ENCODE measurements around the gene SPATA24. TPM values are rescaled to one million over a fixed set of nuclear protein-coding genes. Genes with fewer than 3 reads are reported as not detected.
A peak's percentile ranks its signal among the peaks of the same experiment; 100 is the strongest.

SPATA24 gene
- total RNA-seq, 2 experiments from 2014 or later = 4.6 to 5.9 TPM

DNA sequence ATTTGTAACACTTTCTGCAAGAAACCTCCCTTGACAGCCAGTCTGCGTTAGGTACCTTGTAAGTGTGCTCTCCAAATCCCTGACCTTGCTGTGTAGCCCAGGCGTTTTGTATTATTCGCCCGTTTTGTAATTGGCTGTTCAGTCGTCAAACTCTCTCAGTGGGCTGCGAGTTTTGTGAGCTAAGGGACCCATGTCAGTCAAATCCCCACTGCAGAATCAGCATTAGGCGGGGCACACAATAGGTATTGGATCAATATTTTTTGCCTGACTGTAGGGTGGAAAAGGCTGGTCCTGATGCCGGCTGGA is 34.8 kb upstream of the SPATA24 start:
- Mint-ChIP-seq H3K4me3 (peak overlapping the region; percentile 94), H3K4me1 (peaks cover 49% of the 10 kb centered on the region), H3K27ac (peak overlapping the region; percentile 99), H3K27me3 (no peaks in the 10 kb centered on the region), H3K9me3 (ENCODE audit: low read depth) (no peaks in the 10 kb centered on the region), H3K36me3 (ENCODE audit: low read depth) (peaks cover 15% of the 10 kb centered on the region)
- ChIA-PET CTCF (interaction anchor here (0.6 to 3.8 kb wide), 11 partner anchors 8 to 120 kb away, joined by 3 to 21 read pairs (median 4); partner anchors contain the start of gene STING1), POLR2A (interaction anchor here (0.6 to 1.7 kb wide), 11 partner anchors 9 to 127 kb away, joined by 3 to 22 read pairs (median 5); partner anchors contain the start of genes PAIP2 and STING1)
- no peak for DNase-seq
- no peak for ATAC-seq
- intact Hi-C loops (cut with DNase I, micrococcal nuclease) = loop anchor here (1.0 to 5.0 kb wide), 13 partner anchors 9 to 669 kb away; partner anchors contain the start of genes STING1 (in 2 of the 2), SPATA24 (in 1 of the 2) and UBE2D2 (in 1 of the 2)

DNA sequence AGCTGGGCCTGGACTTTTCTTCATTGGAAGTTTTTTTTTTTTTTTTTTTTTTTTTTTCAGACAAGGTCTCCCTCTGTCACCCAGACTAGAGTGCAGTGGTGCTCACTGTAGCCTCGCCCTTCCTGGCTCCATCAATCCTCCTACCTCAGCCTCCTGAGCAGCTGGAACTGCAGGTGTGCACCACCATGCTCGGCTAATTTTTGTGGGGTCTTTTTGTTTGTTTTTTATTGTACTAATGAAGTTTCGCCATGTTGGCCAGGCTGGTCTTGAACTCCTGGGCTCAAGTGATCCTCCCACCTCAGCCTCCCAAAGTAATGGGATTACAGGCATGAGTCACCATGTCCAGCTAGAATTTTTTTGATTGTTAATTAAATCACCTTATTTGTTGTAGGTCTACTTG is 31.8 kb upstream of the SPATA24 start:
- H3K4me1 Mint-ChIP-seq = peaks cover 38% of the 10 kb centered on the region

DNA sequence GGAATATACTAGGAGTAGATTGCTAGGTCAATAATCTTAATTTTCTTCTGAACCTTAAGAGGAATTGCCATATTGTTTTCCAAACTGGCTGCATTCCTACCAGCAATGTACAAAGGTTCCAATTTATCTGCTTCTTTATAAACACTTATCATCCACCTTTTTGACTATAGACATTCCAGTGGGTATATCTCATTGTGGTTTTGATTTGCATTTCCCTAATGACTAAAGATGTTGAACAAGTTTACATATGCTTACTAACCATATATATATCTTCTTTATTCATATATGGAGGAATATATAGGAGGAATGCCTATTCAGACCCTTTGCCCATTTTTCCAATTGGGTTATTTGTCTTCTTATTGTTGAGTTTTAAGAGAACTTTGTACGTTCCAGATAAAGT is 27.8 kb upstream of the SPATA24 start:
- Mint-ChIP-seq H3K4me1 (peaks cover 15% of the 10 kb centered on the region), H3K27me3 (no peaks in the 10 kb centered on the region), H3K4me3 (no peak overlapping the region), H3K27ac (no peak overlapping the region), H3K36me3 (ENCODE audit: low read depth) (peaks cover 20% of the 10 kb centered on the region), H3K9me3 (ENCODE audit: low read depth) (no peaks in the 10 kb centered on the region)
- intact Hi-C loops (cut with DNase I, micrococcal nuclease) = no loop called here
- no peak for ATAC-seq
- ChIA-PET CTCF (interaction anchor here (1.5 to 3.1 kb wide), 2 partner anchors 23 to 81 kb away, joined by 3 to 12 read pairs; no protein-coding TSS in a partner anchor), POLR2A (no interaction called here)
- DNase-seq = no peak

More for the DNA sequence above, 31.8 kb upstream of the SPATA24 start:
- ATAC-seq = no peak
- no peak for DNase-seq
- intact Hi-C loops (cut with DNase I, micrococcal nuclease) = loop anchor here in 1 of 2 experiments (5.0 kb wide), 1 partner anchor 142 kb away; no protein-coding TSS in a partner anchor
- peaks cover 16% of the 10 kb centered on the region for H3K36me3 Mint-ChIP-seq (ENCODE audit: low read depth)
- H3K27me3 Mint-ChIP-seq = no peaks in the 10 kb centered on the region
- no peaks in the 10 kb centered on the region for H3K9me3 Mint-ChIP-seq (ENCODE audit: low read depth)
- ChIA-PET POLR2A (interaction anchor here (0.6 kb wide), 1 partner anchor 123 kb away, joined by 3 read pairs; no protein-coding TSS in a partner anchor), CTCF (interaction anchor here (0.8 to 3.8 kb wide), 5 partner anchors 8 to 83 kb away, joined by 3 to 21 read pairs (median 4); no protein-coding TSS in a partner anchor)
- H3K4me3 Mint-ChIP-seq = no peak overlapping the region
- no peak overlapping the region for H3K27ac Mint-ChIP-seq

DNA sequence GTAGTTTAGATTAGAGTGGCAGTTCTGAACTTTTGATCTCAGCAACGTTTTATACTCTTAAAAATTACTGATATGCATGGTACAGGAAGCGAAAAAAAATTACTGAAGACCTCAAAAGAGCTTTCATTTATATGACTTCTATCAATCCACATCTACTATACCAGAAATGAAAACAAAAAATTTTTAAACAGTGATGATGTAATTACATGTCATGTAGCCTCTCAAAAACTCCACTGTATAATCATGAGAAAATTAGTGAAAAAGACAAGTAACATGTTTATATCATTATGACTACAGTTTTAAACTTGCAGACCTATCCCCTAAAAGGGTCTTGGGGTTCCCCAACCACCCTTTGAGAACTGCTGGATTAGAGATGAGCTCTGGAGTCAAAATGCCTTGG is 26.1 kb upstream of the SPATA24 start:
- POLR2A ChIA-PET = interaction anchor here (1.3 kb wide), 1 partner anchor 26 kb away, joined by 4 read pairs; no protein-coding TSS in a partner anchor
- H3K27ac Mint-ChIP-seq = peak overlapping the region; percentile 73
- H3K4me1 Mint-ChIP-seq = peaks cover 15% of the 10 kb centered on the region

DNA sequence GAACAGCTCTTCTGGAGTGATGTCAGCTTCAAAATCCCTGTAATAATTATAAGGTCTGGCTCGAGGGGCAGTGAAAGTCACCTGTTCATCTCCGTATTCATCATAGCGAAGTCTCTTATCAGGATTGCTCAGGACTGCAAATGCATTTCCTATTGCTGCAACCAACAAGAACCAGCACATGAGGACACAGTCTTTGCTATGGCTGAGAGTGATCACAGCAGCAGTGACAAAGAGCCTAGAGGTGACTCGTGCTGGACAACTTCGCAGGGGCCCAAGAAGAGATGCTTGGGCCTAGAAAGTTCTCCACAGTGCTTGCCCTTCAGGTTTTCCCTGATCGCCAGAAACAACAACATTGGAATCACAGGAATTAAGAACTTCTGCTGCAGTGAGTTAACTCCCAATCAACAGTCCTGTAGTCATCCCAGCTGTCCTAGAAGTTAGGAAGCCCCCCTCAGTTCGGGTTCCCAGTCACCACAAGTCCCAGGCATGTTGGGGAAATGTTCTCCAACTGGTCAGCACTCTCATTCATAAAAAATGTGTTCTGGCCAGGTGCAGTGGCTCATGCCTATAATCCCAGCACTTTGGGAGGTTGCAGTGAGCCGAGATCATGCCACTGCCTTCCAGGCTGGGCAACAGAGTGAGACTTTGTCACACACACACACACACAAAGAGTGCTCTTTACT is 22.5 kb upstream of the SPATA24 start:
- Mint-ChIP-seq H3K27ac (no peak overlapping the region), H3K27me3 (no peaks in the 10 kb centered on the region), H3K9me3 (ENCODE audit: low read depth) (no peaks in the 10 kb centered on the region), H3K4me3 (no peak overlapping the region), H3K36me3 (ENCODE audit: low read depth) (peaks cover 38% of the 10 kb centered on the region), H3K4me1 (peaks cover 18% of the 10 kb centered on the region)
- DNase-seq (no peak), ATAC-seq (no peak)
- POLR2A ChIA-PET = interaction anchor here (0.7 kb wide), 1 partner anchor 683 kb away, joined by 3 read pairs; no protein-coding TSS in a partner anchor
- CTCF ChIA-PET = interaction anchor here (0.7 to 9.3 kb wide), 4 partner anchors 10 to 90 kb away, joined by 3 to 254 read pairs (median 5); no protein-coding TSS in a partner anchor
- intact Hi-C loops (cut with DNase I, micrococcal nuclease) = no loop called here

More for the DNA sequence above, 26.1 kb upstream of the SPATA24 start:
- CTCF ChIA-PET = interaction anchor here (0.6 to 1.9 kb wide), 9 partner anchors 9 to 894 kb away, joined by 3 to 6 read pairs (median 3); partner anchors contain the start of gene DNAJC18
- DNase-seq (no peak), ATAC-seq (peak; percentile 65)
- H3K4me3 Mint-ChIP-seq = no peak overlapping the region
- H3K36me3 Mint-ChIP-seq (ENCODE audit: low read depth) = peaks cover 23% of the 10 kb centered on the region
- no peaks in the 10 kb centered on the region for H3K27me3 Mint-ChIP-seq
- no peaks in the 10 kb centered on the region for H3K9me3 Mint-ChIP-seq (ENCODE audit: low read depth)
- intact Hi-C loops (cut with DNase I, micrococcal nuclease) = no loop called here

DNA sequence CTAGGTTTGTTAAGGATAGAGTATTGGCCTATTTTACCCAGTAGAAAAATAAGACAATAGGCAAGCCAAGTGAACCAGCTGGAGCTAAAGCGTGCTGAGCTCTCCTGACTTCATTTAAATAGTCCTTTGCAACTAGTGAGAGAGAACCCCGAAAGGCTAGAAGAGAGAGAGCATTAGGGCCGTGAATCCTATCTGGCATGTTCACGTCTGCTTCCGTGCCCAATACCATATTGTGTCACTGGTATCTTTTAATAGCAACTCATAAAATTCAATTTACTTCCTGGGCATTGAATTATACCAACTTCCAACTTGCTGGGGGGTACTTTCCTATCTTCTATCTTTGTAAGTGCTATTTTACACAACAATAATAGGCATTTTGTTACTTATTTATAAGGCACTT is 21.6 kb upstream of the SPATA24 start:
- ATAC-seq = no peak
- intact Hi-C loops (cut with DNase I, micrococcal nuclease) = no loop called here

DNA sequence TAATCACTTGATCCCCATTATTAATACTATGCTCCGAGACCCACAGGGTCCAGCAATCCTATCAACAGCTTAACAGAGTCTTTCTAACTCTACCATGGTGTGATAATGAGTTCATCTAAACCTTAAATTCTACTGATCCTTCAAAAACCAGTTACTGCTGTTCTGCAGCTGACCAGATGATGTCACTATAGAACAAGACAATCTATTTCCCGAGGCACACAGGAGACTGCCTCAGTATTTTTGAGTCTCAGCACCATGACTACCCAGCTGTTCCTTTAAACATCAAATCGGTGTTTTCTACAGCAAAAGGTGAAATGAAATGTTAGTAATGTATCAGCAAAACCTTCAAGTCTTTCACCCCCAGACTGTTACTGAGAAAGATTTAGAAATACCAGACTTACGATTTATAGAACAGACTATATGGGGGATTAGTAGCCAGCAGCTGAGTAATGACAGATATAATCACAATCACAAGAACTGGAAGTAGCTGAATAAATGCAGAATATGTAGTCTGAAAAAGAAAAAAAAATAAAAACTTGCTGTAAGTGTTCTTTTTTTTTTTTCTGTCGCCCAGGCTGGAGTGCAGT is 18.5 kb upstream of the SPATA24 start:
- H3K4me3 Mint-ChIP-seq = no peak overlapping the region
- H3K36me3 Mint-ChIP-seq (ENCODE audit: low read depth) = peaks cover 46% of the 10 kb centered on the region
- intact Hi-C loops (cut with DNase I, micrococcal nuclease) = loop anchor here (1.0 to 5.0 kb wide), 5 partner anchors 60 to 345 kb away; partner anchors contain the start of gene STING1 (in 2 of the 2)
- H3K27ac Mint-ChIP-seq = no peak overlapping the region
- DNase-seq = peak; percentile 66
- no peaks in the 10 kb centered on the region for H3K27me3 Mint-ChIP-seq
- peaks cover 5% of the 10 kb centered on the region for H3K4me1 Mint-ChIP-seq
- CTCF ChIA-PET = interaction anchor here (0.6 to 9.3 kb wide), 36 partner anchors 8 to 212 kb away, joined by 3 to 254 read pairs (median 4); partner anchors contain the start of genes DNAJC18, SPATA24, STING1 and UBE2D2
- POLR2A ChIA-PET = interaction anchor here (0.6 to 1.8 kb wide), 6 partner anchors 14 to 90 kb away, joined by 3 to 9 read pairs (median 4); no protein-coding TSS in a partner anchor
- no peaks in the 10 kb centered on the region for H3K9me3 Mint-ChIP-seq (ENCODE audit: low read depth)
- ATAC-seq = peak; percentile 93

More for the DNA sequence above, 21.6 kb upstream of the SPATA24 start:
- no peak overlapping the region for H3K27ac Mint-ChIP-seq
- H3K9me3 Mint-ChIP-seq (ENCODE audit: low read depth) = no peaks in the 10 kb centered on the region
- peaks cover 38% of the 10 kb centered on the region for H3K36me3 Mint-ChIP-seq (ENCODE audit: low read depth)
- no peak overlapping the region for H3K4me3 Mint-ChIP-seq
- ChIA-PET POLR2A (no interaction called here), CTCF (interaction anchor here (0.6 to 9.3 kb wide), 6 partner anchors 10 to 1683 kb away, joined by 3 to 254 read pairs (median 4); no protein-coding TSS in a partner anchor)
- no peak for DNase-seq
- H3K27me3 Mint-ChIP-seq = no peaks in the 10 kb centered on the region
- peaks cover 13% of the 10 kb centered on the region for H3K4me1 Mint-ChIP-seq

DNA sequence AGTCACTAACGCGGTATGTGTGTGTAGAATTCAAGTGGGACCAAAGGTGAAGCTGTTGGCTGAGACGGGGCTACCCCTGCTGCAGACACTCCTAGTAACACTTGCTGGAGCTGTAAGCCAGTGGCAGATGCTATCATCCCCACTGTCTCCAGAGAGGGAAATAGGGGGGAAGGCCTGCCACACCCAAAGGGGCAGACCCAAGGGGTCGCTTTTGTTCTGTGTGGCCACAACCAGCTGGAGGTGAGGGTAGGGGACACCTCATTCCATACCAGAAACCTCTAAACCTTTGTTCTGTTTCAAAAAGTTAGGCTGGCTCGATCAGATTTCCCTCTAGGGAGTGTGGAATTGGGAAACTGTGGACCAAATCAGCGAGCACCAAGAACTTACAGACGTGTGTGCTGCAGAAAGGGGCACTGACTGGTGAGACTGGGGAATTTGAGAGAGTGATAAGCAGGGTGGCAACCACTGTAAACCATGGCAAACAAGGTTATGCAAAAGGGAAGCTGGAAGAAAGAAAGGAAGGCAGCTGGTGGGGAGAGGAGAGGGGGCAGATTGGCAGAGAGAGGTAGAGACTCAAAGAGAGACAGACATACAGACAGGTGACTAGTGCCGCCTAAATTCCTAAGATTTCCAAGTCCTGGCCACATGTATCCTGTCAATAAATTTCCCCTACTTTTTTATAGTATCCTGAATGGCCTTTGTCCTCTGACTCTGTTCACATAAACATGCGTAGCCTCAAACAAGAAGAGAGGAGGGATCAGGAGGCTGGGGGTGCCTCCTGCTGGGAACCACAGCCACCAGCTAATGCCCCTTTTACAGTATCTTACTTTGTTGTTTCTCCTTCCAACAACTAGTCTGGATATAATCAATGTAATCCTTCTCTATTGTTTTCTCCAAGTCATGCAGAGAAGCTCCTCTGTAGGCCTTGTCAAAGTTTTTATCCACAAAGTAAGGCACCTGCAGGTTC is 15.6 kb upstream of the SPATA24 start:
- Mint-ChIP-seq H3K27me3 (no peaks in the 10 kb centered on the region), H3K4me3 (no peak overlapping the region), H3K9me3 (ENCODE audit: low read depth) (no peaks in the 10 kb centered on the region), H3K27ac (peak overlapping the region; percentile 11), H3K4me1 (peaks cover 33% of the 10 kb centered on the region), H3K36me3 (ENCODE audit: low read depth) (peaks cover 53% of the 10 kb centered on the region)
- DNase-seq = no peak
- intact Hi-C loops (cut with DNase I, micrococcal nuclease) = loop anchor here (5.0 to 10.0 kb wide), 6 partner anchors 215 to 348 kb away; no protein-coding TSS in a partner anchor
- CTCF ChIA-PET = interaction anchor here (0.7 to 9.3 kb wide), 11 partner anchors 11 to 215 kb away, joined by 3 to 254 read pairs (median 4); partner anchors contain the start of genes DNAJC18 and SPATA24
- ATAC-seq = no peak
- POLR2A ChIA-PET = interaction anchor here (0.7 to 1.4 kb wide), 2 partner anchors 58 to 100 kb away, joined by 3 read pairs; no protein-coding TSS in a partner anchor

DNA sequence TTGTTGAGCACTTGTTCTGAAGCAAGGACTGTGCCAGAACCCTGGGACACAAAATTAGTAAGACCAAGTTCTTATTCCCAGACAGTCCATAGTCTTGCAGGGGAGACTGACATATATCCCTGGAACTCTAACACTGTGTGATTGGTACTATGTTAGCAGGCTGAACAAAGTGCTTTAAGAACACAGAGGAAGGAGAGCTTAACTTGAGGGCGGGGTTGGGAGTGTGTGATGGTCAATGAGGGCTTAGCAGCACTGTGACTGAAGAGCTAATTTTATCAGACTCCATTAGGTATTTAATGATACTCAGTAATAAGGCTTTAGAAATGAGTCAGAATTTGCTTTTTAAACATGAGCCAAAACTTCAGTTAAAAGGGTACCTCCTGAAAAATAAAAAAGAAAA is 14.9 kb upstream of the SPATA24 start:
- DNase-seq = no peak
- Mint-ChIP-seq H3K4me3 (no peak overlapping the region), H3K9me3 (ENCODE audit: low read depth) (no peaks in the 10 kb centered on the region), H3K36me3 (ENCODE audit: low read depth) (peaks cover 49% of the 10 kb centered on the region), H3K4me1 (peaks cover 40% of the 10 kb centered on the region), H3K27ac (no peak overlapping the region), H3K27me3 (no peaks in the 10 kb centered on the region)
- CTCF ChIA-PET = interaction anchor here (0.7 to 9.3 kb wide), 4 partner anchors 16 to 193 kb away, joined by 3 to 254 read pairs (median 5); partner anchors contain the start of gene SPATA24
- POLR2A ChIA-PET = interaction anchor here (0.7 kb wide), 1 partner anchor 101 kb away, joined by 3 read pairs; no protein-coding TSS in a partner anchor
- no peak for ATAC-seq
- intact Hi-C loops (cut with DNase I, micrococcal nuclease) = loop anchor here (5.0 to 10.0 kb wide), 4 partner anchors 216 to 346 kb away; no protein-coding TSS in a partner anchor

DNA sequence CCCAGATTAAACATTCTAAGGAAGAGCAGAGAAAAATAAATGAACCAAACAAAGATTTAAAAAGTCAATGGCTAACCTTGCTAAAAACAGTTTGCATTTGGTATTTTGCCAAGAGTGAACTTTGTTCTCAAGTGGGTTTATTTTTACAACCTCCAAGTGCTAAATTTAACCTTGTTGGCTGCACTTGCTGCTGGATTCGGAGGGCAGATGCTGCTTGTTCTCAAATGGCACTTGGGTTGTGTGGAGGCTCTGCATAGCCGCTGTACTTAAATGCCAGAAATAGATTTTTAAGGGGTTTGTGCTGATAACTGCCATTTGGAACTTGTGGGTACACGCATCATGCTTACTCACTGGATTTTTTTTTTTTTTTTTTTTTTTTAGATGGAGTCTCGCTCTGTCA is 13.3 kb upstream of the SPATA24 start:
- Mint-ChIP-seq H3K27ac (peak overlapping the region; percentile 98), H3K4me1 (peaks cover 50% of the 10 kb centered on the region), H3K9me3 (ENCODE audit: low read depth) (no peaks in the 10 kb centered on the region), H3K27me3 (no peaks in the 10 kb centered on the region), H3K4me3 (no peak overlapping the region), H3K36me3 (ENCODE audit: low read depth) (peaks cover 51% of the 10 kb centered on the region)
- intact Hi-C loops (cut with DNase I, micrococcal nuclease) = loop anchor here (5.0 to 10.0 kb wide), 4 partner anchors 218 to 348 kb away; no protein-coding TSS in a partner anchor
- no peak for ATAC-seq
- POLR2A ChIA-PET = no interaction called here
- CTCF ChIA-PET = interaction anchor here (0.5 to 9.3 kb wide), 3 partner anchors 99 to 918 kb away, joined by 3 to 254 read pairs (median 3); no protein-coding TSS in a partner anchor
- DNase-seq = no peak
